ACC112 (cell line): Measurements from ENCODE around the gene SORBS1.
A peak's percentile ranks its signal among the peaks of the same experiment; 100 is the strongest.
"Not testable (repeated sequence)": the region's sequence is repeated elsewhere in the genome, so short reads cannot be mapped to it uniquely, and the experiment has no call there.

Source experiments
- H2AFZ ChIP-seq: fragments of 200-600 bp; sonication (generic); one replicate; pipeline ENCODE4 v1.6.0; 2017; ENCODE audit warnings: antibody characterized with exemption, low read length; ENCODE audit not compliant: unreplicated experiment
- H3K27ac ChIP-seq: fragments of 200-600 bp; sonication (generic); 2 replicates; pipeline ENCODE4 v1.5.1; 2014; ENCODE audit warnings: low read depth, mild to moderate bottlenecking, antibody characterized with exemption, low read length, moderate library complexity
- H3K27me3 ChIP-seq: fragments of 200-600 bp; sonication (generic); 2 replicates; pipeline ENCODE4 v1.6.1; 2014; ENCODE audit warnings: mild to moderate bottlenecking, antibody characterized with exemption, low read length, moderate library complexity, mixed read lengths; ENCODE audit not compliant: insufficient read depth
- H3K36me3 ChIP-seq: fragments of 200-600 bp; sonication (generic); 2 replicates; pipeline ENCODE4 v1.6.1; 2016; ENCODE audit warnings: mild to moderate bottlenecking, antibody characterized with exemption, low read length, moderate library complexity, mixed read lengths; ENCODE audit not compliant: insufficient read depth
- H3K4me1 ChIP-seq: fragments of 200-600 bp; sonication (generic); one replicate; pipeline ENCODE4 v1.6.1; 2016; ENCODE audit warnings: low read length, mixed read lengths; ENCODE audit not compliant: insufficient read depth, unreplicated experiment, control insufficient read depth
- H3K4me3 ChIP-seq: fragments of 200-600 bp; sonication (generic); 2 replicates; pipeline ENCODE4 v1.5.1; 2014; ENCODE audit warnings: mild to moderate bottlenecking, low read depth, low read length
- H3K79me2 ChIP-seq: fragments of 200-600 bp; sonication (generic); one replicate; pipeline ENCODE4 v1.6.0; 2016; ENCODE audit warnings: low read length; ENCODE audit not compliant: control insufficient read depth, unreplicated experiment, insufficient read depth

Gene SORBS1

DNA sequence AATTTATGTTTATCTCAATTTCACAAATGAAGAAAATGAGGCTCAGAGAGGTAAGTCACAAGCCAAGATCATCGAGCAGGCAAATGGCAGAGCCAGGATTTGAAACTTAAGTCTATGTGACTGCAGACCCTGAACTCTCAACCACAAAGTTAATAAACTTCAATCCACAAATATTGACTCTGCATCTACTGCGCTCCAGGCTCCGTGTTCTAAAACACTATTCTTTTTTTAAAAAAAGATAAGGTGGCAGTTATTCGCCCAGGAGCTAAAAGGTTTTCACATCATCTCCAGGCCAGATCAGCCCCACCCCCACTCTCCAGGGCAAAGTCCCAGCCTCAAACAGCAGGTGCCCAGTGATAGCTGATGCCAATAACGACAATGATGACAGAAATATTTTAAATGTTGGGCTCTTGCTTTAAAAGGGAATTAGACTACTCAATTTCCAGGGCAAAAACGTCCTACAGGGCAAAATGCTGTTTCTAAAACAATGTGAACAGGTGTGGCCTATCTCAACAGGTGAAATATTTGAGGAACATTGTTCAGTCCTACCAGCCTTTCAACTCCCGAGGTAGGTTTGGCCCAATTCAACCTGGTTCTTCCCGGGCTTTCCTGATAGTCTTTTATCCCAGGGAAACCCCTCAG, 85.2 kb downstream of the SORBS1 start:
- Histone ChIP-seq H3K79me2 (no peaks in the 10 kb centered on the region), H3K4me1 (peaks cover 14% of the 10 kb centered on the region), H2AFZ (no peak overlapping the region), H3K36me3 (no peaks in the 10 kb centered on the region), H3K4me3 (no peak overlapping the region), H3K27ac (no peak overlapping the region), H3K27me3 (peaks cover 5% of the 10 kb centered on the region; the same call in 1 of the 2 replicates)

DNA sequence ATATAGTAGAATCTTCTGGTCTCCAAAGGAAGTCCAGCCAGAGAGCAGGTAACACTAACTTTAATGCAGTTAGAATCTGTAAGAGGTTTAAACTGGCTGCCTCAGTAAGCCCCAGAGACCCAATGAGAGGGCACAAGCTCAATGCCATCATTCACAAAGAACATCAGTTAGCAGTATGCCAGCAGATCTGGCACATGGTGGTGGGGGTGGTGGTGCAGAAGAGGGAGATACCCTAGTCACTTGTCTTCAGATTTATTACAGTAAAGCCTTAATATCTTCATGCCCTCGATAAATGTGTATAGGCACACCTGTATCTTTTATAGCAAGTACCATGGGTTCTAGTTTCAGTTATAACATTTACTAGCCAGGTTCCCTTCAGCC, 86.2 kb downstream of the SORBS1 start:
- peak overlapping the region; percentile 13 for H3K27ac ChIP-seq
- H3K4me1 ChIP-seq = peaks cover 14% of the 10 kb centered on the region
- H2AFZ ChIP-seq = no peak overlapping the region
- no peak overlapping the region for H3K4me3 ChIP-seq
- H3K27me3 ChIP-seq = peaks cover 5% of the 10 kb centered on the region; the same call in 1 of the 2 replicates
- no peaks in the 10 kb centered on the region for H3K36me3 ChIP-seq
- no peaks in the 10 kb centered on the region for H3K79me2 ChIP-seq

DNA sequence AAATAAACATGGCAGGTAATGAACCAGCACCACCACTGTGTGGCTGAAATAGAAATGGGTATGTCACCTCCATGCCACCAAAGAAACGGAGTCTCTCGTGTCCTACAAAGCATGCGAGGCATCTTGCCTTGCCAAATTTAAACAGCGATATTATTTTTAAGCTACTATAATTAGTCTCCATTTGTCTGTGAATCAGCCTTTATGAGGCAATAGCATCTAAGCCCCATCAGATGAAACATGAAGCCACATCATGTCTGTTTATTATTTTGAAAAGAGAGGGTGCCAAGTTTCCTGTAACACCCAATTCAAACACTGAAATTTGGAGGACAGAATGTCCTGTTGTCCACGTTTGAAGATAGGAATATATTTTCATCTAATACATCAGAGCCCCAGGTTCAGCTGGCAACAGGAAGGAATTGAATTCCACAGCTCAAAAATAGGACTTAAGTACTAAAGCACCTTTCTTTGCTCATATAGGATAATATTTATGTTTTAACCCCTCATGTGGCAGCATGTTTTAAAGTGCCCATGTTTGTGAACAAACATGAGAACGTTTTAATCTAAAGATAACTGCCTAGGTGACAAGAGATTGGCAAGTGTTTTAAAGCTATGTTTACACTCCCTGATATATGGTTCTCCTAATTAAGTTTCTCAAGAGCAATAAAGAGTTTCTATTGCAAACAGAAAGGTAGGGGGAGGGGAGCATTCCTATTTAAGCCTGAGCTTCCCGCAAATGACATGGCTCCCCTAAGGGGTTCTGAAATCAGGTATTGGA, 86.8 kb downstream of the SORBS1 start:
- Histone ChIP-seq H3K27me3 (peaks cover 9% of the 10 kb centered on the region; the same call in 1 of the 2 replicates), H3K4me1 (peaks cover 14% of the 10 kb centered on the region), H3K27ac (peak overlapping the region; percentile 49), H3K36me3 (no peaks in the 10 kb centered on the region), H2AFZ (no peak overlapping the region), H3K4me3 (0 out of 2 replicates have a peak overlapping the region, but pooled peaks have one; percentile 10), H3K79me2 (no peaks in the 10 kb centered on the region)

DNA sequence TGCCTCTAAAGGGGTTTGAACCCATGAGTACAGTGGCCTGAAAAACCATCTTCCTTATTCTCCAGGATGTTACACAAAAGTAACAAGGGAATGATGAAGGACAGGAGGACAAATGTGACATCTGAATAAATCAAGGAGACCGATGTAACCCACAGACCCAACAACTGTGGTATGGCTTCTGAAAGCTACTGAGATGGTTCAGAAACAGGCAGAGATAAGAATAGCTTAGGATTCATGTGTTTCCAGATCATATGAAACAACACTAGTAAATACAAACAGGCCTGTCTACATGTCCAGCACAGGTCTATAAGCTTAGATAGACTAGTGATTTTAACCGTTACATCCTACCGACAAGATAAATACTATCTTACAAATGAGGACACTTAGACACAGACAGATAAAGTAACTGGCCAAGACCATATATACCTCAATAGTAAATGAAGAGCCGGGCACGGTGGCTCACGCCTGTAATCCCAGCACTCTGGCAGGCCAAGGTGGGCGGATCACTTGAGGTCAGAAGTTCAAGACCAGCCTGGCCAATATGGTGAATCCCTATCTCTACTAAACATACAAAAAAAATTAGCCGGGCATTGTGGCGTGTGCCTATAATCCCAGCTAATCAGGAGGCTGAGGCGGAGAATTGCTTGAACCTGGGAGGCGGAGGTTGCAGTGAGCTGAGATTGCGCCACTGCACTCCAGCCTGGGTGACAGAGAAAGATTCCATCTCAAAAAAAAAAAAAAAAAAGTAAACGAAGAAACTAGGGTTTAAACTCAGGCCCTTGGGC, 88.7 kb downstream of the SORBS1 start:
- Histone ChIP-seq H3K4me3 (no peak overlapping the region), H3K4me1 (peaks cover 14% of the 10 kb centered on the region), H3K27ac (no peak overlapping the region), H2AFZ (no peak overlapping the region), H3K27me3 (peaks cover 9% of the 10 kb centered on the region; the same call in 1 of the 2 replicates), H3K36me3 (no peaks in the 10 kb centered on the region), H3K79me2 (no peaks in the 10 kb centered on the region)

DNA sequence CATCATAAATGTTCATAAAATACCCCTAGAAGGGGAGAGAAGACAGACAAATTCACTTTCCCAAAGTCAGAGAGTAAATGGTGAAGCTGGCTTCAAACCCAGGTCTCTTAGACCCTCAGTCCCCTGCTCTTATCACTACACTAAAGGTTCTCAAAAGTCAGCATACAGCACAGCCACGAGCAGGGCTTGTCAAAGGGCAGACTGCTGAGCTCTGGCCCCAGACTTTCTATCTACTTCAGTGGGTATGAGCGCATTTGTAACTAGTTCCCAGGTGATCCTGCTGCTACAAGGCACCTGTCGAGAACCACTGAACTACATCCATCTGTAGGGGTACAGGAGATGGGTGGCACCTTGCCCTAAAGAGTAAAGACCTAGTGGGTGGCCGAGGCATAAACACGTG, 91.5 kb downstream of the SORBS1 start:
- H3K36me3 ChIP-seq = no peaks in the 10 kb centered on the region
- no peak overlapping the region for H2AFZ ChIP-seq
- no peaks in the 10 kb centered on the region for H3K79me2 ChIP-seq
- no peak overlapping the region for H3K27ac ChIP-seq
- no peak overlapping the region for H3K4me3 ChIP-seq
- H3K4me1 ChIP-seq = peaks cover 11% of the 10 kb centered on the region
- H3K27me3 ChIP-seq = peaks cover 9% of the 10 kb centered on the region; the same call in 1 of the 2 replicates

DNA sequence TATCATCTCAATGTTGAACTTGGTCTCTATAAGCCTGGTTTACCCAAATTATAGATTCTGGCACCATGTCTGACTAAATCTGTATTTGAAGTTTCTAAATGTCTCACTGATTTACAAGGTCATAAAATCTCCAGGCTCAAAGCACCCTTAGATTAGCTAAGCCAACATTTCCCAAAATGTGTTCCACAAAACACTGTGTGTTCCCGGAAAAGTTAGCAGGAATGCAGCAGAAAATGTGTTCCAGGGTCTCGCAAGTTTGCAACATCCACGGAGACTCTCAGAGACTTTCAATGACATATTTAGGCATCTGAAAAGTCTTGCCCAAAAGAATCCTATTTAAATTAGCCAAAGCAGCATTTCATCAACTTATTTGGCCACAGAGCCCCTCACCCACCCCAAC, 91.9 kb downstream of the SORBS1 start:
- H3K79me2 ChIP-seq = no peaks in the 10 kb centered on the region
- no peak overlapping the region for H3K4me3 ChIP-seq
- no peak overlapping the region for H3K27ac ChIP-seq
- H3K4me1 ChIP-seq = peaks cover 7% of the 10 kb centered on the region
- no peak overlapping the region for H2AFZ ChIP-seq
- H3K27me3 ChIP-seq = peaks cover 9% of the 10 kb centered on the region; the same call in 1 of the 2 replicates
- no peaks in the 10 kb centered on the region for H3K36me3 ChIP-seq

DNA sequence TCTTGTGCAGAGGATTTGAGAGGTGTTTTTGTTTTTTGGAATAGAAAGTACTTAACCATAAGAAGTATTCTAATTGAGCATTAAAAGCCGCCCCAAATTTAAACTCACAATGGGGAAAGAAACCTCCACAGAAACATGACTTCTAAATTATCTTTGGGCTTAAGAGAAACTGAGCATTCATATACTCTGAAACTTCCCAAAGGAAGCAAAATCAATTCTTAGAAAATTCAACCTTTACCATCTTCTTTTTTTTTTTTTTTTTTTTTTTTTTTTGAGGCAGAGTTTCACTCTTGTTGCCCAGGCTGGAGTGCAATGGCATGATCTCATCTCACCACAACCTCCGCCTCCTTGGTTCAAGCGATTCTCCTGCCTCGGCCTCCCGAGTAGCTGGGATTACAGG, 93.5 kb downstream of the SORBS1 start:
- not testable (repeated sequence) for H3K4me3 ChIP-seq, H2AFZ ChIP-seq, H3K36me3 ChIP-seq, H3K79me2 ChIP-seq, H3K4me1 ChIP-seq, H3K27ac ChIP-seq
- peaks cover 18% of the 10 kb centered on the region; the same call in 1 of the 2 replicates for H3K27me3 ChIP-seq

DNA sequence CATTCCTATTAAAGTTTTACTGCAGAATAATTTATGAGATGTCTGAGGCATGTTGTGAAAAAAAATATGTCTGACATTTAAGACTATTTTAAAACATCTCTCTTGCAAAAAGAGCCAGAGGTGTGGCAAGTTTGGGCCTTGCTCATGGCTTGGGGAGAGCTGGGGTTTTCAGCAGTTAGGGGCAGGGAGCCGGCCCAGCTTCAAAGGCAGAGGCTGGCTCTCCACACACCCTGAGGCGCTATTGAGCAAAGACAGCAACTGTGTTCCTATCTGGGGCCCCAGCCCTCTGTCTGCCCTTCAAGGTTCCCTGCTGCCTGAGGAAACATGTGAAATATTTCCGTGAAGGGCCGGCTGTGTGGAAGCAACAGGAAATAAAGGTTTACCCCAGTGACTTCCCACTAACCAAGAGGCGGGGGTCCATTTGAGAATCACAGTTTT, 94.0 kb downstream of the SORBS1 start:
- Histone ChIP-seq H3K4me1 (no peaks in the 10 kb centered on the region), H3K79me2 (no peaks in the 10 kb centered on the region), H3K27me3 (peaks cover 22% of the 10 kb centered on the region; the same call in 1 of the 2 replicates), H2AFZ (no peak overlapping the region), H3K4me3 (no peak overlapping the region), H3K36me3 (no peaks in the 10 kb centered on the region), H3K27ac (no peak overlapping the region)

DNA sequence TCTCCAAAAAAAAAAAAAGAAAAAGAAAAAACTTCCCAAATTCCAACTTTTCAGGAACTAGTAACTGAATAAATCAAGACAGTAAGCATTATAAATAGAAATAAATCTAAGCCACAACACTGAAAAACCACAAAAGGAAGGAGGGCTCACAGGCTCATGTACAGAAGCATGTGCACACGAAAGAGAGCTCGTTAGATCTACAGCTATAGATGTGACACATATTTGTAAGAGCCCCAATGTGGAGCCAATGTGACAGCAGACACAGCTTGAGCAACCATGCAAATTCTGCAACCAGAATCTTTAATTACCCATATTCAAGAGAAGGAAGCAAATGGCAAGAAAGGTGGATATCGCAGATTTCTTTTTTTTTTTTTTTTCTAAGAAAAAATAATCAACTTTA, 94.7 kb downstream of the SORBS1 start:
- H3K27ac ChIP-seq = no peak overlapping the region
- peaks cover 30% of the 10 kb centered on the region; the same call in 1 of the 2 replicates for H3K27me3 ChIP-seq
- H3K36me3 ChIP-seq = no peaks in the 10 kb centered on the region
- no peaks in the 10 kb centered on the region for H3K4me1 ChIP-seq
- H2AFZ ChIP-seq = no peak overlapping the region
- H3K79me2 ChIP-seq = no peaks in the 10 kb centered on the region
- no peak overlapping the region for H3K4me3 ChIP-seq

DNA sequence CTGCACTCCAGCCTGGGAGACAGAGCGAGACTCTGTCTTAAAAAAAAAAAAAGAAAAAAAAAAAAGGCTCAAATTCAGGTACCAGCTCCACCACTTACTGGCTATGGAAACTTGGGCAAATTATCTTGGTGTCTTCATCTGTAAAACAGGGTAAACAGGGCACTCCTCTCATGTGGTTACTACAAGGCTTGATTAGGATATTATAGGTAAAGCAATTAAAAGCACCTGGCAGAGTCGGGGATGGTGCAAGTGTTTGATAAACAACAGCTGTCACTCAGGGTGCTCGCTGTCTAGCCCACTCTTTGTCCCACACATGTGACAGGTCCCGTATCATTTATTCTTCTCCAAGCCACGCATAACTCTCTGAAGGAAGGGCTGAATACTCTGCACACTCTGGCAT, 96.9 kb downstream of the SORBS1 start:
- no peaks in the 10 kb centered on the region for H3K4me1 ChIP-seq

More for the DNA sequence above, 96.9 kb downstream of the SORBS1 start:
- H3K36me3 ChIP-seq = no peaks in the 10 kb centered on the region
- no peak overlapping the region for H2AFZ ChIP-seq
- H3K27me3 ChIP-seq = peaks cover 39% of the 10 kb centered on the region
- H3K27ac ChIP-seq = no peak overlapping the region
- H3K4me3 ChIP-seq = no peak overlapping the region
- H3K79me2 ChIP-seq = no peaks in the 10 kb centered on the region
